GM21529 (cell line): ENCODE results near the gene TTR.

Experiments used
- ATAC-seq: cut with Tn5 transposase; IDR thresholded peaks from one replicate; pipeline ENCODE4 v1.9.1; 2021; ENCODE audit not compliant: unreplicated experiment

TTR gene

DNA sequence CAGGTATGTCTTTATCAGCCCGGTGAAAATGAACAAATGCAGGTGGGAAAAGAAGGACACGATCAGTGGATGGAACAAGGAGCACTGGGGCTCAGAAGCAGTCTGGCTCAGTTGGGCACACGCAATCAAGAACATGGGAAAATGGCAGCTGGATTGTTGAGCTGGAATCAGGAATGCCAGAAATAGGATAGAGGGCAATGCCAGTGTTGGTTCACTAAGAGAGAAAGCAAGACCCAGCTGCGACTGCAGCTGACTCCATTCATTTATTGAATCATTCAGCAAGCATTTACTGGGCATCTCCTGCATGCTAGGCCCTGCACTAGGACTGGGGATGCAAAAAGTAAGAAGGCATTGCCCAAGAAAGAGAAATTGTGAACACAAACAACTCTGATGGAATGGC is 13.6 kb upstream of the TTR start:
- no peak for ATAC-seq

DNA sequence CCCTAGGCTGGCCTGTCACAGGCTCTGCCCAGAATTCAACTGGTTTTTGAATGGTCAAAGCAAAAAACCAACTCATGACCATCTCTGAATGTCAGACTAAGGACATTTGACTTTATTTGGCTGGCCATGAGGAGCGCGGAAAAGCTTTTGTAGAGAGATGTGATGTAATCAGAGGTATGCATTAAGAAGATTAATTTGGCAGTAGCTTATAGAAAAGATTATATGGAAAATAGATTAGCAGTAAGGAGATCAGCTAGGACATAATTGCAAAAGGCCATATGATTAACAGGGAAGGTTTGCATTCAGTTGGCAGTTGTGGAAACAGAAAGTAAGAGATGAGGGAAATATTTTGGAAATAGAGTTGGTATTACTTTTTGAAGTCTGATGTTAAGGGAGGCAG is 12.3 kb upstream of the TTR start:
- no peak for ATAC-seq

DNA sequence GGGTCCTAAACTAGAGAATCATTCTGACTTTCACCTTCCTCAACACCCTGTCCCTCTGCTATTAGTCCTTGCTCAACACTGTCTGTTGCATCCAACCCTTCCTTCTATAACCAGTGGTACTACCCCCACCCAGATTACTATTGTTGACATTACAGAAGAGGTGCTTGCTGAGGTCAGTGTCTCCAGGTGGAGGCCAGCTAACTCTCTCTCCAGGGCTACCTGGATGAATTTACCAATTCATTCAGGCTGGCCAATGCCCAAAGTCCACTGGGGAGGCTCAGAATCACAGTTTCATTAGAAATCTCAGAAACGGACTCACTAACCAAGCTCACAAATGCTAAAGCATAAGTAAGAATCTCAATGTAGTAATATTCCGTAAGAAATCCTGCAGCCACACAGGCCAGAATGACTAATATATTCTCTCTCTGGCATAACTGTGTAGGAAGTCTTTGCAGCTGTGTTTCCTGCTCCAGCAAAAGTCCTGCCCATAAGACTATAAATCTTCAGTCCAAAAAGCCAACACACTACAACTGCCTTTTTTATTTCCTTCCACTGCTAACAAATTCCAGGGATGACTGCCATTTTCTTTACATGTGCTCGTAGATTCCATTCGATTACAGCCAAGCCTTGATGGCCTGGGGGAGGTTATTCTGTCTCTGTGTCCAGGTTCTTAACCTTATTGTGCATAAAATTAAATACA is 10.0 kb upstream of the TTR start:
- no peak for ATAC-seq

DNA sequence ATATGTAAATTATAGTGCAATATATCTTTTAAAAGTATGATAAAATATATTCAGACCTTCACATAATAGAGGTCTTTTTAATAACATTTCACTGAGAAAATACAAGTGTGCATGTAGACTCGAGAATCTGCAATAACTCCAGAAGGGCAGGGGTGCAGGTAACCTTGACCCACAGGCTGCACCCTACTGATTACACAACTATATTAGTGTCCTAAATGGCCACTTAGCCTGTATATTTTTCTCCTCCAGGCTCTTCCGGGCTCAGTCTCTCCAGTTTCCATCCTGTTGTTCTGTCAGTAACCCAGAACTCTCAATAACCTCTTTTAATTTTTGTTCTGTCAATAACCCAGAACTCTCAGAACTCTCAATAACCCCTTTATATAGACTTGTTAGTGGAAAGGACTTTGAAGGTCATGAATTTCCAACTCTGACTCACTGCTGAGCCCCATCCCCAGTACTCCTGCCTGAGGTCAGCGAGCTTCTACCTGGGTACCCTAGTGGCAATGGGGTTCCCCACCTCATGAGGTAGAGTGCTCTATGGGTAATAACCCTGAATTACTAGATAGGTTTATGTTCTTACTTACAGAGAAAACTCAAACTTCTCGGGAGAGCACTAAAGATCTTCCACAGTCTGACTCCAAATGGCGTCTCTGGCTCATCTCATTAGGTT is 8.4 kb upstream of the TTR start:
- ATAC-seq, result no peak

DNA sequence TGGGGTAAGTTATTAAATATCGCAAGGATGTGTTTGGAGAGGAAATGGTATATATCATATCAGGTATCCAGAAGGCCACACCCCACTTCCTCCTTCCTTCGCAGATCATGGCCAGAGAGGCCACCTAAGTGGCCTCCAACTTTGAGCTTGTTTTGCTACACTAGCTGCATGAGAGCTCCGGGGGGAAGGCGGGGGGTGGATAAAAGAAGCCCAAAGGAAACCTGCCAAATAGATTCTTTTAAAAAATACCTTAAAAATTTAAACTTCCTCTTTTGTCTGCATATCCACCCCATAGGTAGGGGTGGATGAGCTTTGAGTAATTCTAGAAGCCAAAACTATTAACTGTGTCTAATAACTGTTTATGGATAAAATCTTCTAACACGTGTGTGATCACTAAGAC is 5.7 kb upstream of the TTR start:
- ATAC-seq, result no peak

DNA sequence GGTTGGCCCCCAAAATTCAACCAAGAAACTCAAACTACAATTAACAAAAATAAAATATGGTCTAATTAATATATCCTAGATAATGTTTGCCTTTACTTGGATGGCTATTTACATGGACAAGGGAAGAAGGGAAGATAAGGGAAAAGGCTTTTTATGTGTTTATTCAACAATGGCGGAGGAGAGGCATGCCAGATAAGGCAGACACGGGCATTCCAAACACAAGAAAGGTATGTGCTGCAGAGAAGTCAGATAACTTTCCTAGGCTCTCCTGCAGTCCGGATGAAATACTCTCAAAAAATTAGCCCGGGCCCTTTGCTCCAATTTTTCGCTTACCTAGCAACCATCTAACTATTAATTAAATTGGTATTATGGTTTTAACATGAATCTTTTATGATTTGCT is 5.1 kb upstream of the TTR start:
- ATAC-seq, result no peak

DNA sequence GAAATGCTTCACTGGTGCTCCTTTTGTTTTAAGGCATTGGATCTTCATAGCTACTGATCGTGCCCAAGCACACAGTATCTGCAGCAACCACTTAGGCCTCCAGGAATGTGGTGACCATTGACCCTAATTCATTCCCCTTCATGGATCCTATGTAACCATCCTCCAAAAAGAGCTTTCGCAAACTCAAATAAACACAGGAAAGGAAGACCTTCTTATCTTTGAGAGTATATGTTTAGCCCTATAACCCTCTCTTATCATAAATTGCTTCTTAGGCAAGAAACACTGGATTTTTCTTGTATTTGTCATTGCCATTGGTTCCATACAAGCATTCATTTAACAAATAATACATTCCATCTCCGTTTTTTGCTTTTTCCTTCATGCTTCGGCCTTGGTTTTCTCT is 4.1 kb upstream of the TTR start:
- no peak for ATAC-seq

DNA sequence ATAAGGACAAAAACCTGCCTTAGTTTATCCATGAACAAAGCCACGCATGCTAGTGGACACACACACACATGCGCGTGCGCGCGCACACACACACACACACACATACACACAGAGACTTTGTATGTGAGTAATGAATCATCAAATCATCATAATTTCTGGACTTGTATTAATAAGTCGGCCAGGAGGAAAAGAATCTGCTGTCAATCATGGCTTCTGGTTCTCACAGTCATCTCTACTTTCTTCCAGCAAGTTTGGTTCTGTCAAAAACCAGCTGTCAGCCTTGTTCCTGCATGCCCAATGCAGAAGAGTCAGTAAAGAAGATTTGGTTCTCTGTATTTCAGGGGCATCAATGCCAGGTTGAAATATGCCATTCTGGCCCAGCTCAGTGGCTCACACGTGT is 1.1 kb upstream of the TTR start:
- no peak for ATAC-seq

DNA sequence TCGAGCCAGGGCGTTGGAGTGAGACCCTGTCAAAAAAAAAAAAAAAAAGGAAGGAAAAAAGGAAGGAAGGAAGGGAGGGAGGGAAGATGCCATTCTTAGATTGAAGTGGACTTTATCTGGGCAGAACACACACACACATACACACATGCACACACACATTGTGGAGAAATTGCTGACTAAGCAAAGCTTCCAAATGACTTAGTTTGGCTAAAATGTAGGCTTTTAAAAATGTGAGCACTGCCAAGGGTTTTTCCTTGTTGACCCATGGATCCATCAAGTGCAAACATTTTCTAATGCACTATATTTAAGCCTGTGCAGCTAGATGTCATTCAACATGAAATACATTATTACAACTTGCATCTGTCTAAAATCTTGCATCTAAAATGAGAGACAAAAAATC is 564 bp upstream of the TTR start:
- ATAC-seq, result no peak

DNA sequence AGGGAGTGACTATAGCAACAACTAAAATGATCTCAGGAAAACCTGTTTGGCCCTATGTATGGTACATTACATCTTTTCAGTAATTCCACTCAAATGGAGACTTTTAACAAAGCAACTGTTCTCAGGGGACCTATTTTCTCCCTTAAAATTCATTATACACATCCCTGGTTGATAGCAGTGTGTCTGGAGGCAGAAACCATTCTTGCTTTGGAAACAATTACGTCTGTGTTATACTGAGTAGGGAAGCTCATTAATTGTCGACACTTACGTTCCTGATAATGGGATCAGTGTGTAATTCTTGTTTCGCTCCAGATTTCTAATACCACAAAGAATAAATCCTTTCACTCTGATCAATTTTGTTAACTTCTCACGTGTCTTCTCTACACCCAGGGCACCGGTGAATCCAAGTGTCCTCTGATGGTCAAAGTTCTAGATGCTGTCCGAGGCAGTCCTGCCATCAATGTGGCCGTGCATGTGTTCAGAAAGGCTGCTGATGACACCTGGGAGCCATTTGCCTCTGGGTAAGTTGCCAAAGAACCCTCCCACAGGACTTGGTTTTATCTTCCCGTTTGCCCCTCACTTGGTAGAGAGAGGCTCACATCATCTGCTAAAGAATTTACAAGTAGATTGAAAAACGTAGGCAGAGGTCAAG is 955 bp downstream of the TTR start:
- no peak for ATAC-seq

DNA sequence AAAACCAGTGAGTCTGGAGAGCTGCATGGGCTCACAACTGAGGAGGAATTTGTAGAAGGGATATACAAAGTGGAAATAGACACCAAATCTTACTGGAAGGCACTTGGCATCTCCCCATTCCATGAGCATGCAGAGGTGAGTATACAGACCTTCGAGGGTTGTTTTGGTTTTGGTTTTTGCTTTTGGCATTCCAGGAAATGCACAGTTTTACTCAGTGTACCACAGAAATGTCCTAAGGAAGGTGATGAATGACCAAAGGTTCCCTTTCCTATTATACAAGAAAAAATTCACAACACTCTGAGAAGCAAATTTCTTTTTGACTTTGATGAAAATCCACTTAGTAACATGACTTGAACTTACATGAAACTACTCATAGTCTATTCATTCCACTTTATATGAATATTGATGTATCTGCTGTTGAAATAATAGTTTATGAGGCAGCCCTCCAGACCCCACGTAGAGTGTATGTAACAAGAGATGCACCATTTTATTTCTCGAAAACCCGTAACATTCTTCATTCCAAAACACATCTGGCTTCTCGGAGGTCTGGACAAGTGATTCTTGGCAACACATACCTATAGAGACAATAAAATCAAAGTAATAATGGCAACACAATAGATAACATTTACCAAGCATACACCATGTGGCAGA is 3.6 kb downstream of the TTR start:
- ATAC-seq, result no peak

DNA sequence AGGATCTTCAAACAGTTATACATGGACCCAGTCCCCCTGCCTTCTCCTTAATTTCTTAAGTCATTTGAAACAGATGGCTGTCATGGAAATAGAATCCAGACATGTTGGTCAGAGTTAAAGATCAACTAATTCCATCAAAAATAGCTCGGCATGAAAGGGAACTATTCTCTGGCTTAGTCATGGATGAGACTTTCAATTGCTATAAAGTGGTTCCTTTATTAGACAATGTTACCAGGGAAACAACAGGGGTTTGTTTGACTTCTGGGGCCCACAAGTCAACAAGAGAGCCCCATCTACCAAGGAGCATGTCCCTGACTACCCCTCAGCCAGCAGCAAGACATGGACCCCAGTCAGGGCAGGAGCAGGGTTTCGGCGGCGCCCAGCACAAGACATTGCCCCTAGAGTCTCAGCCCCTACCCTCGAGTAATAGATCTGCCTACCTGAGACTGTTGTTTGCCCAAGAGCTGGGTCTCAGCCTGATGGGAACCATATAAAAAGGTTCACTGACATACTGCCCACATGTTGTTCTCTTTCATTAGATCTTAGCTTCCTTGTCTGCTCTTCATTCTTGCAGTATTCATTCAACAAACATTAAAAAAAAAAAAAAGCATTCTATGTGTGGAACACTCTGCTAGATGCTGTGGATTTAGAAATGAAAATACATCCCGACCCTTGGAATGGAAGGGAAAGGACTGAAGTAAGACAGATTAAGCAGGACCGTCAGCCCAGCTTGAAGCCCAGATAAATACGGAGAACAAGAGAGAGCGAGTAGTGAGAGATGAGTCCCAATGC is 4.6 kb downstream of the TTR start:
- ATAC-seq, result no peak

DNA sequence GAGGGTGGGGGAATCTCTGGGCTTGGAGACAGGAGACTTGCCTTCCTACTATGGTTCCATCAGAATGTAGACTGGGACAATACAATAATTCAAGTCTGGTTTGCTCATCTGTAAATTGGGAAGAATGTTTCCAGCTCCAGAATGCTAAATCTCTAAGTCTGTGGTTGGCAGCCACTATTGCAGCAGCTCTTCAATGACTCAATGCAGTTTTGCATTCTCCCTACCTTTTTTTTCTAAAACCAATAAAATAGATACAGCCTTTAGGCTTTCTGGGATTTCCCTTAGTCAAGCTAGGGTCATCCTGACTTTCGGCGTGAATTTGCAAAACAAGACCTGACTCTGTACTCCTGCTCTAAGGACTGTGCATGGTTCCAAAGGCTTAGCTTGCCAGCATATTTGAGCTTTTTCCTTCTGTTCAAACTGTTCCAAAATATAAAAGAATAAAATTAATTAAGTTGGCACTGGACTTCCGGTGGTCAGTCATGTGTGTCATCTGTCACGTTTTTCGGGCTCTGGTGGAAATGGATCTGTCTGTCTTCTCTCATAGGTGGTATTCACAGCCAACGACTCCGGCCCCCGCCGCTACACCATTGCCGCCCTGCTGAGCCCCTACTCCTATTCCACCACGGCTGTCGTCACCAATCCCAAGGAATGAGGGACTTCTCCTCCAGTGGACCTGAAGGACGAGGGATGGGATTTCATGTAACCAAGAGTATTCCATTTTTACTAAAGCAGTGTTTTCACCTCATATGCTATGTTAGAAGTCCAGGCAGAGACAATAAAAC is 6.5 kb downstream of the TTR start:
- ATAC-seq, result no peak

DNA sequence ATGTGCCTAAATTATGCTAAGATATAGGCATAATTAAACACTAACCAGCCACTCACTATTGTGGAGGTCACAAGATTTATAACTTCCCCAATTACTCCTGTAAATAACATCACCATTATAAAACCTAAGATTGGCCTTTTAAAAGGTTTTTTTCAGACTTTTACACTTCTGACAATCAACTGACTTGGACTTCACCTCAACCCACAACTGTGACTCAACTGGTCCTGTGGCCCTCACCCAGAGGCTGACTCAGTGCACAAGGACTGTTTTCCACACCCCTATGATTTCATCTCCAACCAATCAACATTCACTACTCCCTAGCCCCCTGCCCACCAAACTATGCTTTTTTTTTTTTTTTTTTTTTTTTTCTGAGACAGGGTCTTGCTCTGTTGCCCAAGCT is 11.6 kb downstream of the TTR start:
- ATAC-seq, result no peak

DNA sequence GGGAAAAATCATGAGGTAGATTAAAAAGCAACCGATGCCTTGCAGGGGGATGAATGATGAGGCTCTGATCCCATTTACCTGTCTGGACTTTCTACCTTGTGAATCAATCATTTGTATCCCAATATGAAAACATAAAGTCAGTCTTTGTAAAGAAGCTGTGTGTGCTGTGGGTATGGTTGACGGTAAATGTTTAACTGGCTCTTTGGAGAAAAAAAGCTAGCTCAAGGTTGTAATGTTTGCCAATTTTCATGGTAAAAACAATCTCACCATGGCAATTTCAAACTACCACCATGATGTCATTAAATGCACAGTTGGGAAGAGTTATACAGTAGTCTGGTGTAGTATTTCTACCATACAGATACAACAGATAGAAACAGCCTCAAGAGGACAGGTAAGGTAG is 14.6 kb downstream of the TTR start:
- ATAC-seq, result no peak

DNA sequence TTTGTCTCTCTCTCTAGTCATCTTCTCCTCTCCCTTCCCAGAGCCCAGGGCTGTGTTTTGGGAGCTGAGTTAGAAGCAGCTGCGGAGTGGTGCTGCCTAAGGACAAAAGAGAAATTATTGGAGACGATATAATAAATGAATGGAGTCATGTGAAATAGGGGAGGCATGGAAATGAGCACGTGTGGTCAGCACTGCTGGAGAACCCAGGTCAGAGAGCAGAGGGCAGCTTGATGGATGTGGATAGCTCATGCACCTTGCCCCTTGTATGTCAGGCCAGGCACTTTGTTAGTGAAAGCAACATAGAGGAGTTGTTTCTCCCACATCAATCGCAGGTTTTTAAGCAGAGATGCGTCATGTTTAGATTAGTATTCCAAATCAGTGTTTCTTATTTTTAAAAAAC is 15.7 kb downstream of the TTR start:
- ATAC-seq, result no peak

DNA sequence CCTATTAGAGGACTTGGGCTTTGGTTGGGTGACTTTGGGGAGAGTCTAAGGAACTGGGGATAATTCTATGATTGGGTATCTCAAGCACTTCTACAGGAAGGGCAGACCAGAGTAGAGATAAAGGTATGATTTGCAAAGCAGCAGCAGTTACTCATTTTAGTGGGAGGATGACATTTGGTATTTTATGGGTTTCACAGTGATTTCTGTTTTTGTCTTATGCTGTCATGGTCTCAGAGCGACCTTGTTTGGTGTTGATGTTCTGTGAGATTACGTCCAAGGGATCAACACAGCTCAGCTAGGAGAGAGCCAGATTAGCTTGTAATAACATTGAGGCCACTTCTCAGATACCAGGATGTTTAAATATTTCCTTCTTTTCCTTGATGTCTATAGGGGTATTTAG is 18.2 kb downstream of the TTR start:
- ATAC-seq, result no peak

DNA sequence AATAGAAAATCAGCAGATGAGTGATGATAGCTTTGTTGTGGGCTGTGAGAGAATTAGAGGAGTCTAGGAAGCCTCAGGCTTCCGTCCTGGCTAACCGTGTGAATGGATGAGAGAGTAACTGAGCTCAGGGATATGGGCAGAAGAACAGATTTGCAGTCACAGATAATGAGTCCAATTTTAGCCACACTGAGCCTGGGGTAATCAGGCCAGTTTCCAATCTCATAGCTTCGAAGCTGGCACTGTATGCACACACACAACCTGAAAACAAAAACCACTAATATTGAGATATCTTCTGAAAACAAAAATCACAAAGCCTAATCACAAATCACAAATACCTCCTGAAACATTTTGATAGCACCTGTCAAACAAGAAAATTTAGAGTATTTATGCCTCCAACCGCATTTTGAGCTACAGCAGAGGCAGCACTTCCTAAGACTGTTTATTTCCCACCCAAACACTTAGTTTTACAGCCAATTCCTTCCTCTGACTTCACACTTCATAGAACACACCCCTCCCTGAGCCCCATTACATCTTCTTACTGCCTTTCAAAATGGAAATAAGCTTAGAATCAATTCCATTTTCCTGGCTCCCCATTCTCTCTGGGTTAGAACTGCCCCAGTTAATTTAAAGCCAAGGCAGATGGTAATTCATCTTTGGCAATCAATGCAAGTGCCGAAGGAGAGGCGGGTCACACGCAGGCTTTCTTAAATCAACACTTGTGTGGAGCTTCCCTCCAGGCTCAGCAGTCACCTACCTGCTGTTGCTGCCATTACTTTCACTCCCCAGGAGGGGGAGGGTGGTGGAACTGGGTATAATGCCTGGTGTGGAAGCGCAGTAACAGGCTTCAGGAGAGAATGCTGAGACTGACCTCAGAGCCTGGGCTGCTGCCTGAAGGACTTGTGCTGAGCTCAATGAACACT is 18.9 kb downstream of the TTR start:
- no peak for ATAC-seq

DNA sequence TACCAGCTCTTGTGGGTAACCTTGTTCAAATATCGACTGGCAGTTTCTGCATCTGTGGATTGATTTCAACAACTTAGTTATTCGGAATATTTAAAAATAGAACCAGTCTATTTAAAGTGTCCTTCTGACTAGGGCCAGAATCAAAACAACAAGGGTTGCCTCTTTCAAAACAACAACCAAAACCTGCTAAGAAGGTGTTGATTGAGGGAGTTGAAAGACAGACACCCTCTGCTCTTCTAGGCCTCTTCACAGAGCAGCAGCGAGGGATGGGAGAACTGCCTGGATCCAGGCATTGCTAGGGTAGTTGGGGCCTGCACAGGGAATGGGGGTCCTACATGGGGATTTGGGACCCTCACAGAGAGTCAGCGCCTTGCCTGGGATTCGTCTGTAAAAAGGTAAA is 19.8 kb downstream of the TTR start:
- no peak for ATAC-seq
